Choroid plexus epithelial cell (primary cell): ENCODE data around the gene KRT4.

Experiments
- DNase-seq: peaks from one replicate; pipeline ENCODE4 v3.0.0-alpha.2; 2010; ENCODE audit warnings: low read depth
- H3K4me3 ChIP-seq: 2 replicates; pipeline ENCODE4 v1.5.1; 2011; ENCODE audit warnings: low read depth, mild to moderate bottlenecking, control low read depth, low read length, moderate library complexity
- TF ChIP-seq, protein P1 (sequence below): conservative IDR thresholded peaks from 2 replicates; pipeline ENCODE4 v1.5.1; 2011; ENCODE audit warnings: low read depth, mild to moderate bottlenecking, control low read depth, inconsistent platforms, low read length, moderate library complexity

Gene KRT4

DNA sequence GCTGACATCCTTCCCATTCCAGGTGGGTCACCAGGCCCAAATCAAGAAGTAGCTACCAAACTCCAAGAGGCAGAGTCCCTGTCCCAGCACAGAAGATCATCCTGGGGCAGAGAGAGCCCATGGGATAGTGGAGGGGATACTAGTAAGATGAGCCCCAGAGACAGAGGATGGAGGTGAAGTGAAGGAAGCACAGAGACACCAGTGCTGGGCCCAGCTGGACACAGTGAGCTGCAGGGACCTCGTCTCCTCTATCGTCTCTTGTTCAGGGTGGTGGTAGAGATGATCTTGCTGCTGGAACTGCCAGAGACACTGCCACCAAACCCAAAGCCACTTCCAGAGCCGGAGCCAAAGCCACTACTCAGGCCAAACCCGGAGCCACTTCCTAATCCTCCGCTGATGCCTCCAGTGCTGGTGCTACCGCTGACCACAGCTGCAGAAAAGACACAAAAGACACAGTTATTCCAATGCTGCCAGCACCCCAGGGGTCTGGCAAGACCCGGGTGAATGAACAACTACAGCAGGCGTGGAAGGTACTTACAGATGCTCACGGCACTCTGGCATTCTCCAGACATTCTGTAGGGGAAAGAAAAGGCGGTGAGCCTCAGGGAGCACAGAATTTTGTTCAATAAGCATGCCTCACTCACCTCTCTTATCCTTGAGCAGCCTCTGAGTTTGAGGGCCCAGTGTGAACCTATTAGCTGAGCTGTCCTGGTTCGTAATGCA, 6.9 kb downstream of the KRT4 start:
- DNase-seq = no peak

DNA sequence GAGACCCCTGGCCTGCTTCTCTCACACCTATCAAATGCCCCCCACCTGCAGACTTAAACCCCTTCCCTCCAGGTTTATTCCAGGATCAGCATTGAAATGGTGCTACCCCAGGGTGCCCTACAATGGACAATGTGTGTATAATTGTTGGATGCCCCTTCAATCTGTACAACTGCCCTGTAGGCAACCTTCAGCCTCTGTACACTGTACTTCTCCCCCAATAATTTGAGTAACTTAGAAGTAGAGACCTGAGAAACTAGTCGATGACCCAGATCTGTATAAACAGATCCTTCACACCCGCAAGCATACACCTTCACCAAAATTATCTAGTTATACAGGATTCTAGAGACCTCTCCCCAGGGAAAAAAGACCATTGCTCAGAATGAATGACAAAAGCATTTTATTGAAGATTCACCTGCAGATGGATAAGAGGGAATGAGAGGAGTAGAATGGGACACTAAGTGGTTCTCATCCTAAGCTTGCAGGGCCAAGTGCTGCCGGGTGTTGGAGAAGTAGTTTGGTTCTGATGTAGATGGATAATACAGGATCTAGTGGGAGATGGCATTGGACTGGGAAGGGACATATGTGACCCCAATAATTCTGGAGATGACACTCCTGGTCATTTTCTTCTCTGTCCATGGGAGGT, 7.6 kb downstream of the KRT4 start:
- no peak overlapping the region for H3K4me3 ChIP-seq
- no peak for DNase-seq
- TF ChIP-seq, protein P1, sequence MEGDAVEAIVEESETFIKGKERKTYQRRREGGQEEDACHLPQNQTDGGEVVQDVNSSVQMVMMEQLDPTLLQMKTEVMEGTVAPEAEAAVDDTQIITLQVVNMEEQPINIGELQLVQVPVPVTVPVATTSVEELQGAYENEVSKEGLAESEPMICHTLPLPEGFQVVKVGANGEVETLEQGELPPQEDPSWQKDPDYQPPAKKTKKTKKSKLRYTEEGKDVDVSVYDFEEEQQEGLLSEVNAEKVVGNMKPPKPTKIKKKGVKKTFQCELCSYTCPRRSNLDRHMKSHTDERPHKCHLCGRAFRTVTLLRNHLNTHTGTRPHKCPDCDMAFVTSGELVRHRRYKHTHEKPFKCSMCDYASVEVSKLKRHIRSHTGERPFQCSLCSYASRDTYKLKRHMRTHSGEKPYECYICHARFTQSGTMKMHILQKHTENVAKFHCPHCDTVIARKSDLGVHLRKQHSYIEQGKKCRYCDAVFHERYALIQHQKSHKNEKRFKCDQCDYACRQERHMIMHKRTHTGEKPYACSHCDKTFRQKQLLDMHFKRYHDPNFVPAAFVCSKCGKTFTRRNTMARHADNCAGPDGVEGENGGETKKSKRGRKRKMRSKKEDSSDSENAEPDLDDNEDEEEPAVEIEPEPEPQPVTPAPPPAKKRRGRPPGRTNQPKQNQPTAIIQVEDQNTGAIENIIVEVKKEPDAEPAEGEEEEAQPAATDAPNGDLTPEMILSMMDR = no peak

More for the DNA sequence above, 6.9 kb downstream of the KRT4 start:
- no peak overlapping the region for H3K4me3 ChIP-seq
- TF ChIP-seq, protein P1 = no peak

DNA sequence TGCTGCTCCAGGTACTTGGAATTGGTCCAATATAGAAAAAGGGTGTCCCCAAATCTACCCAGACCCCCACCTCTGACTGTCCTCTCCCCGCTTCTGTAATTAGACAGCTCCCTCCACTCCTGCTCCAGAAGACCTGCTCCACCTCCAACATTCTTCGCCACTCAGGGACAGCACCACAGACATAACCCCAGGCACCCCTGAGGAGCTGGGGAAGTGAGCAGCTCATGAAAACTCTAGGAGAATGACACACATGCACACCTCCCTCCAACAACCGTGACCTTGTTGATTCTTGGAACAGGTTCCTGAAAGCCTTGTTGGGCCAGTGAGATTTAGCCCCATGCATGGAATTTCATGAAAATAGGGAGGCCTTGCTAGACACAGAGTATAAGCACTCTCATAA, 8.2 kb downstream of the KRT4 start:
- TF ChIP-seq, protein P1 = no peak
- H3K4me3 ChIP-seq = no peak overlapping the region
- DNase-seq = peak; percentile 32

DNA sequence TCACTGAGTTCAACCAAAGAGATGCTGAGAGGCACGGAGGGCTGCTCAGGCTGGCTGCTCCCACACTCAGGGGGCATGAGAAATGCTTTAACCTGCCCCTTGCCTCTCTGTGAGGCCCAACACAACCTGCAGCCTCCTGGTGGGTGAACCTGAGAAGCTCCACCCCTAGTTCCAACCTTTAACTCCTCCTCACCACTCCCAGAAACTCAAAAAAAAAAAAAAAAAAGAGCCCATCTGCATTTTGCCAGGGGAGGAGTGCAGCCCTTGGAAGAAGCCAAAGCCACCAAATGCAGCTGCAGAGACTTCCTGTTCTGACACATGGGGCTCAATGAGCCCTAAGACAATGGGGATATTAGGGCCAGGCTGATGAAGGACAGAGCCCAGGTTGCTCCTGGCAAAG, 8.9 kb downstream of the KRT4 start:
- no peak overlapping the region for H3K4me3 ChIP-seq
- DNase-seq = no peak
- TF ChIP-seq, protein P1 = no peak

DNA sequence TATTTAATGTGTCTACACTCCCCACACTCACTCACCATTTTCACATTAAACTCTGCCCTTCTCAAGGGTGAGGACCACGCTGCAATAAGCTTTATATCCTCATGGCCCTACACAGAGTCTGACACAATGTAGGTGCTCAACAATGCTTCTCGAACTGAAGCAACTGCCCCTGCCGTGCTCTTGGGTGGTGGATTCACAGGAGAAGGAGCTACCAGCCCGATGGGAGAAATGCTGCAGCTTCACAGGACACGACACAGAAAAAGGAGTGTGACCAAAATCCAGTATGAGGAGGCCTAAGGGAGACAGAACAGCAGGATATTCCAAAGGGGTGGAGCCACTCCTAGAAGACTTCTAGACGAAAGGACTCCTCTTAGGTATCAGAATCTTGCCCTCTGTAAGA, 11.5 kb downstream of the KRT4 start:
- no peak for DNase-seq
- TF ChIP-seq, protein P1 = no peak
- no peak overlapping the region for H3K4me3 ChIP-seq

DNA sequence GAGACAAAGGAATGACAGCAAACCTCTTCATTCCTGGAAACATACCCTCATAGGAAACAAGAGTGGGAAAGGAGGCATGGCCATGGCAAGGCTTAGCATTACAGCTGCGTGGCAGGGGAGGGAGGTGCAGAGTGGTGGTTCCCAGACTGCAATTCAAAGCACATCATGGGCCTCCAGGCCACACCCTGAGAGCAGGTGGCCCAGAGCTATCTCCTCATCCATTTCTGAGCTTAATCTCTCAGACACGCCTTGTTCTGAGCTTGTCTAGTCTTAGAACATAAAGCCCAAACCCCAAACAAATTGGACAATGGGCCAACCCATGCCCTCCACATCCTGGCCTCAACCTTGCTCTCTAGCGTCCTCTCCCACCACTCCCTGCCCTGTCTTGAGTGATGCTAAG, 12.1 kb downstream of the KRT4 start:
- TF ChIP-seq, protein P1 = no peak
- H3K4me3 ChIP-seq = no peak overlapping the region
- DNase-seq = no peak
